IPS-20b (cell line): ENCODE results near the gene NDUFAF5.

Experiments used
- H3K27ac ChIP-seq: one replicate; pipeline ENCODE4 v1.5.1; 2013; ENCODE audit warnings: low read length
- H3K27me3 ChIP-seq: 2 replicates; pipeline ENCODE4 v1.6.1; 2013; ENCODE audit warnings: mild to moderate bottlenecking, low read length, inconsistent platforms; ENCODE audit not compliant: insufficient read depth
- H3K36me3 ChIP-seq: 2 replicates; pipeline ENCODE4 v1.6.1; 2013; ENCODE audit warnings: low read depth, mild to moderate bottlenecking, inconsistent platforms, low read length, moderate library complexity; ENCODE audit not compliant: insufficient read depth
- H3K4me1 ChIP-seq: 2 replicates; pipeline ENCODE4 v1.6.1; 2013; ENCODE audit warnings: mild to moderate bottlenecking, control low read depth, inconsistent platforms, low read length, moderate library complexity; ENCODE audit not compliant: insufficient read depth
- H3K4me3 ChIP-seq: 2 replicates; pipeline ENCODE4 v1.5.1; 2013; ENCODE audit warnings: mild to moderate bottlenecking, low read length, inconsistent platforms
- H3K9ac ChIP-seq: 2 replicates; pipeline ENCODE4 v1.6.1; 2013; ENCODE audit warnings: low read depth, mild to moderate bottlenecking, inconsistent platforms, low read length, moderate library complexity
- H3K9me3 ChIP-seq: 2 replicates; pipeline ENCODE4 v1.6.1; 2013; ENCODE audit warnings: mild to moderate bottlenecking, low read depth, low read length, inconsistent platforms; ENCODE audit not compliant: insufficient read depth

Gene NDUFAF5

DNA sequence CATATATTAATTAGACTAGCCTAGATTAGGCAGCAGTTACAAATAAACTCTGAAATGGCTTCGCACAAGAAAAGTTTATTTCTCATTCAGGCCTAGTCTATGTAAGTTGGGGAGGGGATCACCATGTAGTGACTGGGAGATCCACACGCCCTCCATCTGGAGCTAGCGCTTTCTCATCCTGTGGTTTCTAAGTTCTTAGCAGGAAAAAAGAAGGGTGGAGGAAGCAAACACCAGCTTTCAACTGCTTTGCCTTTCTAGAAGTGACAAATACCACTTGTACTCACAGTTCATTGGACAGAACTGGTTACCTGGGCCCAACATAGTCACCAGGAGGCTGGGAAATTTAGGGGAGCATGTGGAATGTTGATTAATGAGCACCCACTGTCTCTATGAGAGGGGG, 46.6 kb downstream of the NDUFAF5 start:
- Histone ChIP-seq H3K9me3 (peaks cover 3% of the 10 kb centered on the region; the same call in 1 of the 2 replicates), H3K27ac (no peak overlapping the region), H3K4me1 (no peaks in the 10 kb centered on the region), H3K36me3 (no peaks in the 10 kb centered on the region), H3K27me3 (no peaks in the 10 kb centered on the region), H3K9ac (no peak overlapping the region), H3K4me3 (no peak overlapping the region)

DNA sequence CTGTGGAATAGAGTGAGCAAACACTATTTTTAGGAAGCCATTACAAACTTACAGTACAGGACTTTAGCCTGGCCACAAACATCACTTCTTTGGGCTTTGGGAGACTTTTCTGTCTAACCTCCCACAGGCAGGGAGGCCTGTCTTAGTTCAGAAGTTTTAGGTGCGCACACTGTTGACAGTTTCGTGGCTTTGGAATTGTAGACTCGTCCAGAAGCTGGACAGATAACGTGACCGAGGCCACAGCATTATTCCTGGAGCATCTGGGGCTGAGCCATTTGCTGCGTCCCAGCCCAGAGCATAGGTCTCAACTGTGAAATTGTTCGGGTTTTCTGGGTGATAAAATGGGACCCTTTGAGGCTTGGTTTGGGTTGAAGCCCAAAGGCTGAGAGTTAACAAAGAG, 53.8 kb downstream of the NDUFAF5 start:
- H3K9me3 ChIP-seq: no peaks in the 10 kb centered on the region
- H3K4me1 ChIP-seq: no peaks in the 10 kb centered on the region
- H3K9ac ChIP-seq: no peak overlapping the region
- H3K27ac ChIP-seq: no peak overlapping the region
- no peak overlapping the region for H3K4me3 ChIP-seq
- H3K36me3 ChIP-seq: no peaks in the 10 kb centered on the region
- H3K27me3 ChIP-seq: no peaks in the 10 kb centered on the region

DNA sequence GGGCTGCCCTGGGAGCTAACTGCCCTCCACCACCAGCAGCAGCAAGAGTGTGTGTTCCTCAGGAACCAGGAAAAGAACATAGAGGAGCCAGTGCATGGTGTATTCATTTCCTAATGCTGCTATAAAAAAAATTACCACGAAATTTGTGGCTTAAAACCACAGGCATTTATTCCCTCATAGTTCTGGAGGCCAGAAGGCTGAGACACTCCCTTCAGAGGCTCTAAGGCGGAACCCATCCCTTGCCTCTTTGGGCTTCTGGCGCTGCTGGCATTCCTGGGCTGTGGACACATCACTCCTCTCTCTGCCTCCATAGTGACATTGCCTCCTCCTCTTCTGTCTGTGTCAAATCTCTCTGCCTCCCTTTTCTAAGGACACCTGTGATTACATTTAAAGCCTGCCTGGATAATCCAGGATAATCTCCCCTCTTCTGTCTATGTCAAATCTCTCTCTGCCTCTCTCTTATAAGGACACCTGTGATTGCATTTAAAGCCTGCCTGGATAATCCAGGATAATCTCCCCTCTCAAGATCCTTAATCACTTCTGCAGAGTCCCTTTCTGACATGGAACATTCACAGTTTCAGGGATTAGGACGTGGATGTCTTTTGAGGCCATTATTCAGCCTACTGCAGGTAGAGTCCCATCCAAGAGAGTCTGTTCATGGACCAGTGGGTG, 54.7 kb downstream of the NDUFAF5 start:
- H3K27me3 ChIP-seq: no peaks in the 10 kb centered on the region
- H3K9me3 ChIP-seq: no peaks in the 10 kb centered on the region
- H3K9ac ChIP-seq: no peak overlapping the region
- H3K27ac ChIP-seq: no peak overlapping the region
- no peak overlapping the region for H3K4me3 ChIP-seq
- H3K4me1 ChIP-seq: no peaks in the 10 kb centered on the region
- no peaks in the 10 kb centered on the region for H3K36me3 ChIP-seq

DNA sequence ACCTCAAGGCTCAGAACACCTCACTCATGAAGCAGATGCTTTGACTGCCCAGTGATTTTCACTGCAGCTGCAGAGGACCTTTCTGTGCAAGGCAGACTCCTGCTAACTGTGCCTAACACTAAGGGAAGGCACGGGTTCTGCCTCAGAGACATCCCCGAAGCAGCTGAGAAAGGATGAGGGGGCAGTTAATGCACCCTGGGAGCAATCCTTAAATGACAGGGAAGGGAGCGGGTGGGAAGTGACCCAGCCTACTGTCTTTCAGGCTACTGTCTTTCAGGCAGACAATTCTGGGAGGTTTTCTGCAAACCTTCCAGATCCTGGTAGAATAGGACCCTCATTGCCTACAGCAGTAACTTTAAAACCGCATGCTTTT, 55.3 kb downstream of the NDUFAF5 start:
- Histone ChIP-seq H3K4me1 (no peaks in the 10 kb centered on the region), H3K4me3 (no peak overlapping the region), H3K9me3 (no peaks in the 10 kb centered on the region), H3K36me3 (no peaks in the 10 kb centered on the region), H3K27me3 (no peaks in the 10 kb centered on the region), H3K9ac (no peak overlapping the region), H3K27ac (no peak overlapping the region)

DNA sequence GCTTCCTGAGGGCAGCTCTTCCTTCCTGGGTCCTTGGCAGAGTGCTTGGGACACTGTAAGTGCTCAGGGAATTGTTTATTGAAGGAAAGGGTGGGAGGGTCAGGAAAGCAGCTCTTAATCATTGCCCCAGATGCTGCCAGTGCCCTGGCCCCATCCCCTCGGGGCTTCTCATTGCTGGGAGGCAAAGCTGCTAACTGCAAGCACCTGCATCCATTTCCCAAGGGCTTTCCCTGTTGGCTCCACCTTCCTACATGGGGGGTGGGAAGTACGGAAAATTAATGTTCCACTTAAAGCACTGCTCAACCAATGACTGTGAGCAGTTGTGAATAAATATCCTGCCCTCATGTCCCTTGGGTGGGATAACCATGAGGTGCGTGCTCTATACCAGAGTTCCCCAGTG, 56.4 kb downstream of the NDUFAF5 start:
- H3K4me3 ChIP-seq: no peak overlapping the region
- H3K27ac ChIP-seq: no peak overlapping the region
- no peaks in the 10 kb centered on the region for H3K36me3 ChIP-seq
- H3K4me1 ChIP-seq: no peaks in the 10 kb centered on the region
- no peaks in the 10 kb centered on the region for H3K27me3 ChIP-seq
- no peak overlapping the region for H3K9ac ChIP-seq
- H3K9me3 ChIP-seq: no peaks in the 10 kb centered on the region

DNA sequence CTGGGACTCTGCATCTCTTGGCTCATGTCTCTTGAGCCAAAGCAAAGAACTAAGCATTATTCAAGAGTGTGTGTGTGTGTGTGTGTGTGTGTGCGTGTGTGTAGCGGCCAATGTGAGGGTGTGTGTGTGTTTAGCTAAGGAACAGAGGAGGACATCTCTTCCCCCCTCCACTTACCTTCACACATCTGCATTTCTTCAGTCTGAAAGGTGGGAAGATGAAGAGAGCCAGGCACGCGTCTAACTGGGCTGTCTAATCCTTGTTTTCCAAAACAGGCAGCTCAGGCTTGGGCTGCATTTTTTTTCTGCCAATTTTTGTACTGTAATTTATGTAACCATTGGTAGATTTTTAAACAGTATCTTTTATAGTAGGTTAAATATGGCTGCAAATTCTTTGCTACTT, 59.5 kb downstream of the NDUFAF5 start:
- Histone ChIP-seq H3K27me3 (no peaks in the 10 kb centered on the region), H3K9ac (no peak overlapping the region), H3K9me3 (no peaks in the 10 kb centered on the region), H3K27ac (no peak overlapping the region), H3K36me3 (no peaks in the 10 kb centered on the region), H3K4me1 (no peaks in the 10 kb centered on the region), H3K4me3 (no peak overlapping the region)

DNA sequence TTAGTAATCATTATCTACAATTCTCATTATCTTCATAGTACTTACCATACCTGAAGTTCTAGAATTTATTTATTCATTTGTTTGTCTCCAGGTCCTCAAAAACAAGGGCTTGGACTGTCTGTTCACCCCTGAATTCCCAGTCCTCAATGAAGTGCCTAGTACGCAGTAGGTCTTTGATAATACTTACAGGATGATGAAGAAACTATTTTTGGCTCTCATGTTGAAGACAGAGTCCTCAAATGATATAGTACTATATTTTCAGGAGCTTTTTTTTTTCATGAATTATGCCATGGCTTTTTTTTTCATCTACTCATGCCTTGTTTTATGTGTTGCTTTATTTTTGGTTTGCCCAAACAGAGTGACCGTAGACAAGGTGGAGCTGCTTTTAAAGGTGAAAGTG, 66.5 kb downstream of the NDUFAF5 start:
- Histone ChIP-seq H3K9me3 (no peaks in the 10 kb centered on the region), H3K9ac (no peak overlapping the region), H3K4me1 (no peaks in the 10 kb centered on the region), H3K27ac (no peak overlapping the region), H3K36me3 (no peaks in the 10 kb centered on the region), H3K4me3 (no peak overlapping the region), H3K27me3 (no peaks in the 10 kb centered on the region)

DNA sequence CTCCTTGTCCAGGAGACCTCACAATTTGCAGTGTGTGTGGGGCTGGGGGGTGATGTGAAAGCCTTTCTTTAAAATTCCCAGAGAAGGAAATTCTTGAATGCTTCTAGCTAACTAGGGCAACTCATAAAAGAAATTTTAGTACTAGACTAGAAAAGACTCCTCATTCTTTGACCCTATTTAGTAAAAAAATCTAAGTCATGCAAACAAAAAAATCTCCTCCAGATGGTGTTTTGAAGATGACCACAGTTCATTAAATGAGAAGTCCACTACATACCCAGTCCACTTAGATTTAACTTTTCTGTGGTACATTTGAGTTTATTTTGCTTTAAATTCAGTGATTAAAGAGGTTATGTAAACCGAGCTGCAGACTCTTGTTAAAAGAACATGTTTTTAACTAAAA, 67.5 kb downstream of the NDUFAF5 start:
- Histone ChIP-seq H3K4me1 (no peaks in the 10 kb centered on the region), H3K4me3 (no peak overlapping the region), H3K9me3 (no peaks in the 10 kb centered on the region), H3K27ac (no peak overlapping the region), H3K9ac (no peak overlapping the region), H3K36me3 (no peaks in the 10 kb centered on the region), H3K27me3 (no peaks in the 10 kb centered on the region)

DNA sequence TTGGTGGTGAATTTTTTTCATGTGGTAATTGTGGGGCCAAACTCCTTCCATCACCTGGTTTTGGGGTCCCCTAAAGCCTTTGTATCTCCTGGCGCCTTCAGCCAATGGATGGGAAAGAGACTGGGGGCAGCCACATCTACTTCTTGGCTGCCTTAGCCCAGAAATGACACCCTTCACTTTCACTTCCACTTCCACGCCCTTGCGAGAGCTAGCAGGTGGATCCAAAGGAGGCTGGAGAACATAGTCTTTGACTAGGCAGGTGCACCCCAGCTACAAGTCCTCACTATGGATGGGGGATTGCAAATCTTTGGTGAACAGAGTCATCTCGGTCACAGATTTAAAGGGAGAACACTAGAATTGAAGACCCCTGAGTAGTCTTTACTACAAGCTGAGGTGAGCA, 70.8 kb downstream of the NDUFAF5 start:
- H3K4me3 ChIP-seq: no peak overlapping the region
- H3K27me3 ChIP-seq: no peaks in the 10 kb centered on the region
- no peak overlapping the region for H3K9ac ChIP-seq
- no peaks in the 10 kb centered on the region for H3K9me3 ChIP-seq
- H3K36me3 ChIP-seq: no peaks in the 10 kb centered on the region
- no peaks in the 10 kb centered on the region for H3K4me1 ChIP-seq
- H3K27ac ChIP-seq: no peak overlapping the region

DNA sequence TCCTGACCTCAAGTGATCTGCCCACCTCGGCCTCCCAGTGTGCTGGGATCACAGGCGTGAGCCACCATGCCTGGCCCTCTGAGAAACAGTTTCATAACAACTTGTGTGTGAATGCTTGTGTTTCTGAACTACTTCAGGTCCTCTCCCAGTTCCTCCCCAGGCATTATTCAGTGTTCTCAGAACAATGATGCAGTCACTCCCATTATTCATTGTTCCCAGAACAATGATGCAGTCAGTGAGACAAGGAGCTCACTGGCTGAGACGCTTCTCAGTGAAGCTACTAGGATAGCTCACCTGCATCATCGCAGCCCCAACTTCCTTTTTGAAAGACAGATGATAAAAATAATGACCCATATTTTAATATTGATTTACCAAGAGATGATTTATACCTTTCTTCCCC, 71.5 kb downstream of the NDUFAF5 start:
- H3K4me3 ChIP-seq: no peak overlapping the region
- no peak overlapping the region for H3K9ac ChIP-seq
- no peaks in the 10 kb centered on the region for H3K27me3 ChIP-seq
- H3K4me1 ChIP-seq: no peaks in the 10 kb centered on the region
- no peak overlapping the region for H3K27ac ChIP-seq
- H3K9me3 ChIP-seq: no peaks in the 10 kb centered on the region
- H3K36me3 ChIP-seq: no peaks in the 10 kb centered on the region

DNA sequence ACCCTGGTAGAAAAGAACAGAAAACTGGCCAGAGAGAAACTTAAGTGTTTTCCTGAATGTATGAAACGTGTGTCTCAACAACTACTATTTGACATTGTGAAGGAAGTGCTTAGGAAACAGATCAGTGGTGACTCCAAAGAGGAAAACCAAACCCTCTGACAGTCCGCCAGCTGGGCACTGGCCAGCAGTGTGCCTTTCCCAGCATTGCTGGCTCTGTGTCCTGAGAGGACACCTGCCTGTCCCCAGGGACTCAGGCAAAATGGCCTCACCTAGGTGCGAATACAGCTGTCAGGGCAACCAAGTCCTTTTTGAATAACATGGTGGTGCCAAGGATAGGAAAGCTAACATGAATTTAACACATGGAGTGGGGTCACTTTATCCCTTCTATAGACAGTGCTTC, 72.5 kb downstream of the NDUFAF5 start:
- no peak overlapping the region for H3K9ac ChIP-seq
- H3K27ac ChIP-seq: no peak overlapping the region
- H3K9me3 ChIP-seq: no peaks in the 10 kb centered on the region
- no peaks in the 10 kb centered on the region for H3K27me3 ChIP-seq
- no peaks in the 10 kb centered on the region for H3K4me1 ChIP-seq
- H3K36me3 ChIP-seq: no peaks in the 10 kb centered on the region
- H3K4me3 ChIP-seq: no peak overlapping the region

DNA sequence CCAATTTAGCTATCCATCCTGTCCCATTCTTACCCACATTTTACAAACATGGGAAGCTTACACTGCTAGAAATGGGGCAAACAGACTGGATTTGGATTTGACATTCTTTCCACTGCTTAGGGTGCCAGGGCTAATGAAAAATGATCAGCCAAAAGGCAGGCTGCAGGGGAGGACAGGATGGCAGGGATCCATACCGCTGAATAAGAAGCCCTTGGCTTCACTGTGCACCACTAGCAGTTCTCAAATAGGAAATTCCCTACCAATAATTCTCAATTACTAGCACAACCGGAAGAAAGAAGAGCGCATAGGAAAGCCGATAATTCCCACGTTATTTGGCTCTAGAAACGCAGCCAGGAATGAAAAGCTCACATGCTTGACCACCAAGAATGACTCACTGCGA, 73.1 kb downstream of the NDUFAF5 start:
- Histone ChIP-seq H3K9ac (no peak overlapping the region), H3K9me3 (no peaks in the 10 kb centered on the region), H3K4me1 (no peaks in the 10 kb centered on the region), H3K4me3 (no peak overlapping the region), H3K27ac (no peak overlapping the region), H3K36me3 (no peaks in the 10 kb centered on the region), H3K27me3 (no peaks in the 10 kb centered on the region)

DNA sequence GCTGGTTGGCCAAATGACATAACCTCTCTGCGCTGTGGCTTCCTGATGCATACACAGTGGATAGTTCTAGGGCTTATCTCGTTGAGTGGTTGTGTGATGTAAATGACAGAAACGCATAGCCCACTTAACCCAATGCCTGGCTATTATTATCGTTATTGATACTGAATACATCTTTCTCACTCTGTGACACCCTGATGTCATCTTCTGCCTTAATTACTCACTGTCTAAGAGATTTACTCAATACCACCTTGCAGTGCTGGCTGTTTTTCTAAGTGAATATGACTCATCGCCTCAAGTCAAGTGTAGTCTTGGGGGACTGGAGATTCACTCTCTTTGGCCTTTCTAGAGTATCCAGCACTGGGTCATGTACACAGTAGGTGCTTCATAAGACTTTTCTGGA, 73.6 kb downstream of the NDUFAF5 start:
- no peak overlapping the region for H3K4me3 ChIP-seq
- H3K36me3 ChIP-seq: no peaks in the 10 kb centered on the region
- H3K27me3 ChIP-seq: no peaks in the 10 kb centered on the region
- no peak overlapping the region for H3K27ac ChIP-seq
- no peak overlapping the region for H3K9ac ChIP-seq
- H3K4me1 ChIP-seq: no peaks in the 10 kb centered on the region
- H3K9me3 ChIP-seq: no peaks in the 10 kb centered on the region
